ENCODE results near the gene MUC5B.

- TF ChIP-seq, protein P1, sequence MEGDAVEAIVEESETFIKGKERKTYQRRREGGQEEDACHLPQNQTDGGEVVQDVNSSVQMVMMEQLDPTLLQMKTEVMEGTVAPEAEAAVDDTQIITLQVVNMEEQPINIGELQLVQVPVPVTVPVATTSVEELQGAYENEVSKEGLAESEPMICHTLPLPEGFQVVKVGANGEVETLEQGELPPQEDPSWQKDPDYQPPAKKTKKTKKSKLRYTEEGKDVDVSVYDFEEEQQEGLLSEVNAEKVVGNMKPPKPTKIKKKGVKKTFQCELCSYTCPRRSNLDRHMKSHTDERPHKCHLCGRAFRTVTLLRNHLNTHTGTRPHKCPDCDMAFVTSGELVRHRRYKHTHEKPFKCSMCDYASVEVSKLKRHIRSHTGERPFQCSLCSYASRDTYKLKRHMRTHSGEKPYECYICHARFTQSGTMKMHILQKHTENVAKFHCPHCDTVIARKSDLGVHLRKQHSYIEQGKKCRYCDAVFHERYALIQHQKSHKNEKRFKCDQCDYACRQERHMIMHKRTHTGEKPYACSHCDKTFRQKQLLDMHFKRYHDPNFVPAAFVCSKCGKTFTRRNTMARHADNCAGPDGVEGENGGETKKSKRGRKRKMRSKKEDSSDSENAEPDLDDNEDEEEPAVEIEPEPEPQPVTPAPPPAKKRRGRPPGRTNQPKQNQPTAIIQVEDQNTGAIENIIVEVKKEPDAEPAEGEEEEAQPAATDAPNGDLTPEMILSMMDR (conservative IDR thresholded peaks at IDR 0.05; ENCODE audit: low read depth, low read length), result no peak
- TF ChIP-seq EZH2 (IDR thresholded peaks at IDR 0.05; ENCODE audit: borderline replicate concordance, low read depth, low read length, poor library complexity, severe bottlenecking), result no peak
These were observed 44.7 kb downstream of the MUC5B start for GRCh38 chr11:1267441-1268100.
